GM23248 (cell line): Measurements from ENCODE around the gene EMC6.

Source experiments
- EZH2 ChIP-seq: fragments of 200-600 bp; sonication (generic); IDR thresholded peaks from 2 replicates; pipeline ENCODE4 v1.6.1; 2018; ENCODE audit warnings: antibody characterized with exemption, mild to moderate bottlenecking; ENCODE audit not compliant: insufficient read depth, poor library complexity, severe bottlenecking
- EZH2phosphoT487 ChIP-seq: fragments of 200-600 bp; sonication (generic); IDR thresholded peaks from 2 replicates; pipeline ENCODE4 v1.6.1; 2018; ENCODE audit warnings: antibody characterized with exemption, moderate library complexity, mild to moderate bottlenecking, low read depth; ENCODE audit not compliant: insufficient read depth

GRCh38 chr17:3641717-3642486, 26.7 kb upstream of the EMC6 start:
- TF ChIP-seq EZH2phosphoT487 (no peak), EZH2 (no peak)
